Kidney glomerular epithelial cell (primary cell): ENCODE data around the gene RDH12.
"Not testable (repeated sequence)": the region's sequence is repeated elsewhere in the genome, so short reads cannot be mapped to it uniquely, and the experiment has no call there.

Source experiments
- DNase-seq: peaks from one replicate; lab custom pipeline; 2025; lab: John Stamatoyannopoulos, UW

The RDH12 gene

GRCh38 chr14:67705211-67705610, 3.5 kb downstream of the RDH12 start:
- DNase-seq: no peak

GRCh38 chr14:67709346-67709745, 7.7 kb downstream of the RDH12 start:
- DNase-seq: not testable (repeated sequence)

- not testable (repeated sequence) for DNase-seq
Observed at GRCh38 chr14:67709796-67710195, 8.1 kb downstream of the RDH12 start.

GRCh38 chr14:67710209-67710608, 8.5 kb downstream of the RDH12 start:
- no peak for DNase-seq

GRCh38 chr14:67717048-67717447, 15.4 kb downstream of the RDH12 start:
- no peak for DNase-seq

- no peak for DNase-seq
Observed at GRCh38 chr14:67718265-67718664, 16.6 kb downstream of the RDH12 start.

GRCh38 chr14:67719385-67719784, 17.7 kb downstream of the RDH12 start:
- DNase-seq: not testable (repeated sequence)

- DNase-seq: no peak
Observed at GRCh38 chr14:67719866-67720265, 18.2 kb downstream of the RDH12 start.

- no peak for DNase-seq
Observed at GRCh38 chr14:67721875-67722274, 20.2 kb downstream of the RDH12 start.

GRCh38 chr14:67722293-67722692, 20.6 kb downstream of the RDH12 start:
- DNase-seq: no peak

- DNase-seq: no peak
Observed at GRCh38 chr14:67725171-67725570, 23.5 kb downstream of the RDH12 start.

GRCh38 chr14:67727361-67727760, 25.7 kb downstream of the RDH12 start:
- no peak for DNase-seq

- DNase-seq: no peak
Observed at GRCh38 chr14:67728258-67728657, 26.6 kb downstream of the RDH12 start.

- no peak for DNase-seq
Observed at GRCh38 chr14:67729072-67729885, 27.6 kb downstream of the RDH12 start.

GRCh38 chr14:67733616-67734015, 31.9 kb downstream of the RDH12 start:
- peak; percentile 59 for DNase-seq

GRCh38 chr14:67734675-67735074, 33.0 kb downstream of the RDH12 start:
- no peak for DNase-seq

GRCh38 chr14:67735336-67736147, 33.9 kb downstream of the RDH12 start:
- no peak for DNase-seq

- DNase-seq: no peak
Observed at GRCh38 chr14:67736771-67737170, 35.1 kb downstream of the RDH12 start.

- peak; percentile 84 for DNase-seq
Observed at GRCh38 chr14:67738740-67739504, 37.2 kb downstream of the RDH12 start.

GRCh38 chr14:67744046-67744445, 42.4 kb downstream of the RDH12 start:
- no peak for DNase-seq

- no peak for DNase-seq
Observed at GRCh38 chr14:67746927-67747326, 45.2 kb downstream of the RDH12 start.

GRCh38 chr14:67748312-67748711, 46.6 kb downstream of the RDH12 start:
- DNase-seq: no peak
